BLaER1 treated with 17β-estradiol and CSF1 and Interleukin-3, amounts not matched to agents 10 nM and 100 nM (cell line): ENCODE measurements around the gene USH2A.

ENCODE experiments used
- H3K27ac ChIP-seq, 11 experiments: shearing (Covaris generic); formaldehyde crosslinking; 2 replicates each; pipeline ENCODE4 v1.8.1; 2022
- H3K27me3 ChIP-seq, 11 experiments: shearing (Covaris generic); formaldehyde crosslinking; 2 replicates each; pipeline ENCODE4 v1.8.1; 2022
- H3K36me3 ChIP-seq, 11 experiments: shearing (Covaris generic); formaldehyde crosslinking; 2 replicates each; pipeline ENCODE4 v1.8.1; 2022
- H3K4me1 ChIP-seq, 10 experiments: shearing (Covaris generic); formaldehyde crosslinking; 2 replicates each; pipeline ENCODE4 v1.8.1; 2022
- H3K4me2 ChIP-seq, 11 experiments: shearing (Covaris generic); formaldehyde crosslinking; 2 replicates each; pipeline ENCODE4 v1.8.1; 2022
- H3K4me3 ChIP-seq, 10 experiments: shearing (Covaris generic); formaldehyde crosslinking; 2 replicates each; pipeline ENCODE4 v1.8.1; 2022
- H3K9ac ChIP-seq, 11 experiments: shearing (Covaris generic); formaldehyde crosslinking; 2 replicates each; pipeline ENCODE4 v1.8.1; 2022
- H3K9me3 ChIP-seq, 11 experiments: shearing (Covaris generic); formaldehyde crosslinking; replicated peaks in 1 of 11; 2 replicates each; pipeline ENCODE4 v1.8.1; 2022
- H4K20me1 ChIP-seq, 11 experiments: shearing (Covaris generic); formaldehyde crosslinking; 2 replicates each; pipeline ENCODE4 v1.8.1; 2022
- Cebpa-rat ChIP-seq, 11 experiments: shearing (Covaris generic); IDR thresholded peaks; 2 replicates each; pipeline ENCODE4 v1.8.1; 2022

The USH2A gene

GRCh38 chr1:215739025-215739424, 684.2 kb downstream of the USH2A start:
- no peak overlapping the region for H3K27ac ChIP-seq
- no peaks in the 10 kb centered on the region for H3K36me3 ChIP-seq
- no peaks in the 10 kb centered on the region for H3K4me1 ChIP-seq
- no peaks in the 10 kb centered on the region for H3K27me3 ChIP-seq
- H3K9me3 ChIP-seq, result peaks cover 0 to 5% (median 2%) of the 10 kb centered on the region in 11 experiments; a peak in 6 of 22 replicates
- H3K9ac ChIP-seq, result no peak overlapping the region
- no peak overlapping the region for H3K4me3 ChIP-seq
- no peaks in the 10 kb centered on the region for H4K20me1 ChIP-seq
- no peak for TF ChIP-seq Cebpa-rat (IDR thresholded peaks at IDR 0.05)
- H3K4me2 ChIP-seq, result no peak overlapping the region

- no peaks in the 10 kb centered on the region for H4K20me1 ChIP-seq
- H3K9ac ChIP-seq, result no peak overlapping the region
- no peak for TF ChIP-seq Cebpa-rat (IDR thresholded peaks at IDR 0.05)
- no peaks in the 10 kb centered on the region for H3K4me1 ChIP-seq
- H3K4me2 ChIP-seq, result no peak overlapping the region
- H3K36me3 ChIP-seq, result no peaks in the 10 kb centered on the region
- H3K4me3 ChIP-seq, result no peak overlapping the region
- peaks cover 0 to 9% (median 5%) of the 10 kb centered on the region in 11 experiments; a peak in 6 of 22 replicates for H3K9me3 ChIP-seq
- H3K27ac ChIP-seq, result no peak overlapping the region
- H3K27me3 ChIP-seq, result no peaks in the 10 kb centered on the region
These were observed 691.5 kb downstream of the USH2A start for GRCh38 chr1:215731699-215732098.

GRCh38 chr1:215730600-215730999, 692.6 kb downstream of the USH2A start:
- Histone ChIP-seq H3K27ac (no peak overlapping the region), H4K20me1 (no peaks in the 10 kb centered on the region), H3K9ac (no peak overlapping the region), H3K27me3 (no peaks in the 10 kb centered on the region), H3K4me3 (no peak overlapping the region), H3K4me2 (no peak overlapping the region), H3K36me3 (no peaks in the 10 kb centered on the region), H3K9me3 (peaks cover 0 to 9% (median 5%) of the 10 kb centered on the region in 11 experiments; a peak in 6 of 22 replicates), H3K4me1 (no peaks in the 10 kb centered on the region)
- TF ChIP-seq Cebpa-rat (IDR thresholded peaks at IDR 0.05), result no peak

- Histone ChIP-seq H3K4me2 (no peak overlapping the region), H4K20me1 (no peaks in the 10 kb centered on the region), H3K4me3 (no peak overlapping the region), H3K27me3 (no peaks in the 10 kb centered on the region), H3K27ac (no peak overlapping the region), H3K9me3 (no peaks in the 10 kb centered on the region), H3K4me1 (no peaks in the 10 kb centered on the region), H3K9ac (no peak overlapping the region), H3K36me3 (no peaks in the 10 kb centered on the region)
- TF ChIP-seq Cebpa-rat (IDR thresholded peaks at IDR 0.05), result no peak
These were observed 695.1 kb downstream of the USH2A start for GRCh38 chr1:215728169-215728568.

- no peak for TF ChIP-seq Cebpa-rat (IDR thresholded peaks at IDR 0.05)
These were observed 703.1 kb downstream of the USH2A start for GRCh38 chr1:215720126-215720525.

GRCh38 chr1:215719552-215719951, 703.7 kb downstream of the USH2A start:
- Histone ChIP-seq H3K27me3 (no peaks in the 10 kb centered on the region), H3K4me2 (no peak overlapping the region), H3K4me3 (no peak overlapping the region), H3K27ac (no peak overlapping the region), H3K4me1 (no peaks in the 10 kb centered on the region), H3K9me3 (no peaks in the 10 kb centered on the region), H4K20me1 (no peaks in the 10 kb centered on the region), H3K9ac (no peak overlapping the region), H3K36me3 (no peaks in the 10 kb centered on the region)
- no peak for TF ChIP-seq Cebpa-rat (IDR thresholded peaks at IDR 0.05)

More at GRCh38 chr1:215720126-215720525, 703.1 kb downstream of the USH2A start:
- Histone ChIP-seq H3K4me1 (no peaks in the 10 kb centered on the region), H3K9me3 (no peaks in the 10 kb centered on the region), H3K27me3 (no peaks in the 10 kb centered on the region), H3K4me3 (no peak overlapping the region), H3K4me2 (no peak overlapping the region), H3K36me3 (no peaks in the 10 kb centered on the region), H3K9ac (no peak overlapping the region), H3K27ac (no peak overlapping the region), H4K20me1 (no peaks in the 10 kb centered on the region)

GRCh38 chr1:215718575-215719287, 704.5 kb downstream of the USH2A start:
- Histone ChIP-seq H3K27ac (no peak overlapping the region), H3K27me3 (no peaks in the 10 kb centered on the region), H3K4me1 (no peaks in the 10 kb centered on the region), H4K20me1 (no peaks in the 10 kb centered on the region), H3K9me3 (no peaks in the 10 kb centered on the region), H3K9ac (no peak overlapping the region), H3K4me3 (no peak overlapping the region), H3K4me2 (no peak overlapping the region), H3K36me3 (no peaks in the 10 kb centered on the region)
- no peak for TF ChIP-seq Cebpa-rat (IDR thresholded peaks at IDR 0.05)

- Histone ChIP-seq H3K36me3 (no peaks in the 10 kb centered on the region), H3K4me1 (no peaks in the 10 kb centered on the region)
These were observed 705.4 kb downstream of the USH2A start for GRCh38 chr1:215717677-215718426.

GRCh38 chr1:215710899-215711225, 712.4 kb downstream of the USH2A start:
- no peak for TF ChIP-seq Cebpa-rat (IDR thresholded peaks at IDR 0.05)
- Histone ChIP-seq H3K27ac (no peak overlapping the region), H3K4me3 (no peak overlapping the region)

More at GRCh38 chr1:215717677-215718426, 705.4 kb downstream of the USH2A start:
- H3K4me3 ChIP-seq, result no peak overlapping the region
- H3K27me3 ChIP-seq, result no peaks in the 10 kb centered on the region
- H3K27ac ChIP-seq, result no peak overlapping the region
- no peaks in the 10 kb centered on the region for H3K9me3 ChIP-seq
- TF ChIP-seq Cebpa-rat (IDR thresholded peaks at IDR 0.05), result no peak
- no peaks in the 10 kb centered on the region for H4K20me1 ChIP-seq
- H3K9ac ChIP-seq, result no peak overlapping the region
- no peak overlapping the region for H3K4me2 ChIP-seq

More at GRCh38 chr1:215710899-215711225, 712.4 kb downstream of the USH2A start:
- H3K4me2 ChIP-seq, result no peak overlapping the region
- H3K9me3 ChIP-seq, result no peaks in the 10 kb centered on the region
- peaks cover 0 to 11% (median 0%) of the 10 kb centered on the region in 10 experiments; a peak in 5 of 20 replicates for H3K4me1 ChIP-seq
- no peaks in the 10 kb centered on the region for H3K27me3 ChIP-seq
- no peak overlapping the region for H3K9ac ChIP-seq
- no peaks in the 10 kb centered on the region for H4K20me1 ChIP-seq
- H3K36me3 ChIP-seq, result no peaks in the 10 kb centered on the region
